T-helper 9 cell (primary cell): Measurements from ENCODE around the gene GRID1.

Source experiments
- DNase-seq: peaks from one replicate; pipeline ENCODE4 v3.0.0-alpha.2; 2020

GRID1 gene

GRCh38 chr10:86368987-86369386 lies 2.4 kb upstream of the GRID1 start:
- no peak for DNase-seq

GRCh38 chr10:86368046-86368445 lies 1.5 kb upstream of the GRID1 start:
- no peak for DNase-seq

DNA sequence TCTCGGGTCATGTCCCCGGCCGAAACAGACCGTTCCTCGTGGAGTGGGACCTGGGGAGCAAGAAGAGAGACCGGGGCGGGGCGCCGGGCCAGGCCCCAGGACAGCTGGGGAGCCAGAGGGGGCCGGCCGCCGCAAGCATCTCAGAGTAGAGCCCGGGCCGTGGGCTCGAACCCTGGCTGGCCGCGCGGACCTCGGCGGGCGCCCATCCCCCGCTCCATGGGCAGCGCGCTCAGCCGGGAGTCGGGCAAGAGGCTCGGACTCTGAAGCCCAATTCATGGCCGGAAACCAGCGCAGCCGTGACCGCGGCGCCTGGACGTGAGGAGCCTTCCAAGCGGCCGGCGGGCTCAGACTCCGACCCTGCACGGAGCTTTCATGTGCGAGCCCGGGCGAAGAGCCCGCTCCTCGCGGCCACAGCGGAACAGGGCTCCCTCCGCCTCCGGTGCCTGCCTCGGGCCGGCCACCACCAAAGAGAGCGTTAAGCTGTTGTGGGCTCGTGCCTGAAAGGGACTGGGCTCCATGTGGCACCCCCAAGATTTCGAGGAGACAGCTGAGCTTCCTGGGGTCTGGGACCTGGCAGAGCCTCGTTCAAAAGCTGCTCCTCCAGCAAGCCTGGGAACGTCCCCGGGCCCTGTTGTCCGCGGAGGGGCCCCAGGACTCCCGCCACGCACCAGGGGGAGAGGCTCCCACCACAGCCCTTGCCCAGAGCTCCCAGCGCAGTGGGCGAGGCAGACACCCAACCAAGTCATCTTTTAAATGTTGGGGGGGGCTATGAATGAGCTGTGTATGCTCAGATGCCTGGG lies 757 bp upstream of the GRID1 start:
- DNase-seq, result no peak

DNA sequence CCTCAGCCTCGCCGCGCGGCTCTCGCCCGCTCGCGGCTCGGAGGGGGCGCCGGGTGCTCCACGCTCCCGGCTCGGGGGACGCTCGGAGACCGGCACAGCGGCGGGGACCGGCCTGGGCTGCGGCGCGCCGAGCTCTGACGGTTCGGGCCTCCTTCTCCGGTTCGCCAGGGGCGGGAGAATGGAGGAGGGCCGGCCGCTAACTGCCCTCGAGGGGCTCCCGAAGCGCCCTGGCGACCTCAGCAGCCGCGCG lies 232 bp upstream of the GRID1 start:
- no peak for DNase-seq

- no peak for DNase-seq
These were observed 1.1 kb downstream of the GRID1 start for GRCh38 chr10:86365346-86366032.

DNA sequence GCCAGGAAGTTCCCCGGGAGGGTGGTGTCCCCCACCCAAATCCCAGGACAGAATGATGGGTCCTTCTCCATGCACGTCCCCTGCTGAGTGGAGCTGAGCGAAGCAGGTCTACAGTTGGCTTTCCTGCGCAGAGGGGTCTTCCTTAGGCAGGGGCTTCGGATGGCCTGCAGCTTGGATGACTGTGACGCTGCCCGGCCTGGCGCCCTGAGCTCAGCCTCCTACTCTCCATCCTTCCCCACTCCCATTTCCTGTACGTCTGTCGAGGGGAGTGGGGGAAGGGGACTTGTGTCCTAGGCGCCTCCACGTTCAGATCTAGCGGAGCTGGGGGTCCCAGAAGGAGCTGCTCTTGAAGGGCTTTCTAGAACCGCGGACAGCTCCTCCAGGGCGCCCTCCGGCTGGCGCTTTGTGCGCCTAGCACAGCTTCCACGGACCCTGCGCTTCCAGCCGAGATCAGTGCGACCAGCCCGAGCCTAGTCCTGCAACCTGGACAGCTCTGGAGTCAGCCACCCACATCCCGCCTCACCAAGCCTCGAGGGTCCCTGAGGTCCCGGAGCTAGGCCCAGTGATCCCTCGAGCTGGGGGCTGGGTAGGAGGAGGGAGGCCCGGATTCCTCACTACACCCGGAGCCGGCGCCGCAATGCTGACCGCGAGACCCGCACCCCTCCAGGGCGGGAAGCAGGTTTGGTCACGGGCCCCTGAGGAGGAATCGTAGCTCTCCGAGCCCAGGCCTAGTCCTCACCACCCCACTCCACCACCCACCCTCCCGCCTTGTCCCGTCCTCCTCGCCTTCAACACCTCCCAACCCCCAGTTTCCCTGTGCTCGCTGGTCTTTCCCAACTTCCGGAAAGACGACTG lies 1.9 kb downstream of the GRID1 start:
- no peak for DNase-seq

DNA sequence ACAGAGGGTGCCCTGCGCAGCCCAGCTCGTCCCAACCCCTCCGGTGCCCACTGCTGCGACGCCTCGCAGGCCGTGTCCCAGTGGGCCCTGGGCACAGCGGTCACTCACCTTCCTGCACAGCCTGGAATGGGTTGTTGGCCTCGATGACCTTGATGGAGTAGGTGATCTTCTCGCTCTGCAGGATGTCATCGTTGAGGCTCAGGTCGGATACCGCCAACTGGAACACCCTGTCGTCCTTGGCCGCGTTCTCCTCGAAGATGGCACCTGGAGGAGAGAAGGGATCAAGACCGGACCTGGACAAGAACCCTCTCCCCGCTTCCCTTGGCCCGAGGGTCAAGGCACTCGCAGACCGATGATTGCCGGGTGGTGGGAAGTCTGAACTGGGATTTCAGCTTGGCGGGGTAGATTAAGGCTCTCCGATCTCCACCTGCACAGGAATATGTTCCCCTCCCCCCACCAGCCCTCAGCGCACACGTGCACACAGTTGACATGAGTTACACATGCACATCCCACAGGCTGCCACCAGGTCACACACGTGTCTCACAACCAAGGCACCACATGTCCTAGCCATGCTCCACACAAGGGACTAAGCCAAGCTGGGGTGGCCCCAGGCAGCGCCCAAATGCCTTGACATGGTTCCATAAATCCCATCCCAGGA lies 2.6 kb downstream of the GRID1 start:
- no peak for DNase-seq

- DNase-seq, result no peak
These were observed 3.3 kb downstream of the GRID1 start for GRCh38 chr10:86363184-86363832.

GRCh38 chr10:86362586-86363183 lies 3.9 kb downstream of the GRID1 start:
- no peak for DNase-seq

GRCh38 chr10:86362129-86362527 lies 4.5 kb downstream of the GRID1 start:
- no peak for DNase-seq

- DNase-seq, result no peak
These were observed 5.2 kb downstream of the GRID1 start for GRCh38 chr10:86361156-86362128.

- DNase-seq, result no peak
These were observed 5.9 kb downstream of the GRID1 start for GRCh38 chr10:86360657-86361056.

DNA sequence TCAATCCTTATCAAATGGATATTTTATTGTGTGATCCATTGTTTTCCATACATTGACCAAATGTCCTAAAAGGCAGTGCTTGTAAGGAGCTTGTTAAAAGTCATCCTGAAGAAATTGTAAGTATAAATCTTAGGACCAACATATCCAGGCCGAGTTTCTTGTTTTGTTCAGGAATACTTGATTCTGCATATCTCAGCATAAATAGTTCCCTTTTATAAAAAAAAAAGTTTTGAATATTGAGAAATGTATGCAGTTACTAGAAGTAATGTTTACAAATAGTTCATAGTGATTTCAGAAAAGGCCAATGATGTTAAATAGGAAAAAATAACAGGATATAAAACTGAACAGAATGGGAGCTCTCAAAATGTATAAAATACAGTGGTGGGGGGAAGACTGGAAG lies 6.6 kb downstream of the GRID1 start:
- no peak for DNase-seq

DNA sequence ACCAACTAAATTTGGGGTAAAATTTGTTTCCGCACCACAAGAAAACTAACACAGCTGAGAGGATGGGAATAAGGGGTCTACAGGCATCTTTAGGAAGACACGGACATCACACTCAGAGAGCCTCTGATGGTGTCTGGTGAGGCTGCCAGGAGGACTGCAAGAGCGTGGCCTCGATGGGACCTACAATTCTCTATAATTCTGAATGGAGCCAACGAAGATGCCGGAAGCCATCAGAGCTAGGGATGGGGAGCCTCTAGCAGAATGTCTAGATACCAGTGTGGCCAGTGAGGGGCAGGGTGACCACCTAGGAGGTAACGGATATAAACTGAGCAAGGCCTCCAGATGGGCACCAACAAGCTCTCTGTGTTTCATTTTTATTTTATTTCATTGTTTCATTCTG lies 7.5 kb downstream of the GRID1 start:
- no peak for DNase-seq

GRCh38 chr10:86357676-86358075 lies 8.9 kb downstream of the GRID1 start:
- DNase-seq, result no peak

DNA sequence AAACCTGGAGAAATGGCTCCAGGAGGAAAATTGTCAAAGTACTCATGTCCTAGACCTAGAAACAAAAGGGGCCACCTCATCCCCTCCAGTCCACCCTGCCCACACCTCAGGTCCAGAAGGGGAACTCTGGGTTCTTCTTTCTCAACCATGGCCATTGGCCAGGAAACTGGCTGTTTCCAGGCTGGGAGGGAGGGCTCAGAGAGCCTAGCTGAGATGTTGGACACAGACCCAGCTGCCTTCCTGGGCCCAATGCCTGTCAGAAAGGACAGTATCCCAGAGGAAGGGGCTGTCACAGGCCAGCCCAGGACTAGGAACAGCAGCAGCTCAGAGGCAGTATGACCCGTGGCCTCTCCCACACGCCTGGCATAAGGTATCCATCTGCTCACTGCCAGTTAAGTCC lies 9.6 kb downstream of the GRID1 start:
- no peak for DNase-seq

DNA sequence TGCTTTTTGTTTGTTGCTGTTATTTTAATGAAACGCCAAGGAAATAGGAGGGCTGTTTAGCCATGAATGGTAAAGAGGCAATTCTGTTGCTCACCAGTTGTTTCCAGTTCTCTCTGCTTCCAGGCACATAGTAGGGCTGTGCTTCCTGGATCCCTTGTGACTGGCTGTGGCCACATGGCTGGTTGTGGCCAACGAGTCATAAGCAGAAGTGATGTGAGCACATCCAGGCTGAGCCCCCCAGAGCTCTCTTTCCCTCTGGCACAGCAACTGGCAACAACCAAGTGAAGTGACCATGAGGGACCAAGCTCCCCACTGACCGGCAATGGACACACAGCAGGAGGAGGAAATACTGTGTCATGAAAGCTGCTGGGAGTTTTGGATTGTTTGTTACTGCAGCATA lies 10.3 kb downstream of the GRID1 start:
- no peak for DNase-seq

DNA sequence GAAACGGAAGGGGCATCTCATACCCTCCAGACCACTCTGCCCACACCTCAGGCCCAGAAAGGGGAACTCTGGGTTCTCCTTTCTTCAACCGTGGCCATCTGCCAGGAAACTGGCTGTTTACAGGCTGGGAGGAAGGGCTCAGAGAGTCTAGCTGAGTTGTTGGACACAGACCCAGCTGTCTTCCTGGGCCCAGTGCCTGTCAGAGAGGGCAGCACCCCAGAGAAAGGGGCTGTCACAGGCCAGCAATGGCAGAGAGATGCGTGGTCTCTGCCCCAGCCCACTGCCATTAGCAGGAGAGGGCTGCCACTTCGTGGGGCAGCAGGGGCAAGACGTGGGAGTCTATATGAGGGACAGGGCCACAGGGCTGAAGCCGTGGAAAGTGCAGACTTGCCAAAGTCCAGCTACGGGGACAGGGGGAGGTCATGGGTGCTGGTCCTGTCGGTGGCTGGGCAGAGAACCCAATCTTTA lies 11.0 kb downstream of the GRID1 start:
- no peak for DNase-seq

GRCh38 chr10:86354761-86355540 lies 11.6 kb downstream of the GRID1 start:
- no peak for DNase-seq
